Ovary (tissue), 9 donors: Measurements from ENCODE around the gene EMP3. TPM values are rescaled to one million over a fixed set of nuclear protein-coding genes. Genes with fewer than 3 reads are reported as not detected.
"Not testable (repeated sequence)": the region's sequence is repeated elsewhere in the genome, so short reads cannot be mapped to it uniquely, and the experiment has no call there.

Experiments
- DNase-seq, 5 donors: peaks; one replicate each; pipeline ENCODE4 v3.0.0-alpha.2; 2019 to 2020
- H3K27ac ChIP-seq, 2 donors: fragments of 200-600 bp; one replicate each; pipeline versions ENCODE4 v1.5.1 to v1.8.0; 2019 to 2022
- H3K27me3 ChIP-seq: fragments of 200-600 bp; one replicate; pipeline ENCODE4 v1.8.0; 2022
- H3K36me3 ChIP-seq: fragments of 200-600 bp; sonication (generic); one replicate; pipeline ENCODE4 v1.5.1; 2019
- H3K4me1 ChIP-seq: one replicate; pipeline ENCODE4 v1.8.1; 2013; ENCODE audit warnings: mild to moderate bottlenecking, moderate library complexity; ENCODE audit not compliant: insufficient read depth
- H3K4me3 ChIP-seq: fragments of 200-600 bp; sonication (generic); one replicate; pipeline ENCODE4 v1.5.1; 2017
- H3K9me3 ChIP-seq, 2 donors: fragments of 200-600 bp in 1 of 2; sonication (generic) in 1 of 2; one replicate each; pipeline versions ENCODE4 v1.5.1 to v1.8.1; 2013 to 2019; ENCODE audit warnings: mild to moderate bottlenecking in 1 of 2, moderate library complexity in 1 of 2
- CTCF ChIP-seq, 3 donors: fragments of 450-650 bp in 2 of 3; fragments of 200-600 bp in 1 of 3; IDR thresholded peaks; one replicate each; pipeline versions ENCODE4 v1.5.1 to v1.8.0; 2016 to 2022; ENCODE audit warnings: antibody characterized with exemption in 3 of 3, mild to moderate bottlenecking in 1 of 3
- EP300 ChIP-seq: sonication (generic); formaldehyde crosslinking; IDR thresholded peaks from one replicate; pipeline ENCODE4 v1.6.1; 2017; ENCODE audit warnings: antibody characterized with exemption
- POLR2A ChIP-seq: fragments of 450-650 bp; IDR thresholded peaks from one replicate; pipeline ENCODE4 v1.6.1; 2017; ENCODE audit warnings: antibody characterized with exemption, mild to moderate bottlenecking, moderate library complexity
- WGBS, 3 donors: extraction: QIAGEN DNeasy Blood & Tissue Kit in 1 of 3; methylation state at CpG; one replicate each; pipeline versions ENCODE4 v1.1.5 to v1.1.7; 2013 to 2017; 5-methylcytosine and 5-hydroxymethylcytosine counted together
- intact Hi-C, 4 donors: fragments of 100-400 bp; cut with DNase I; formaldehyde crosslinking; loops; one replicate each; pipeline versions ENCODE4 v1.11.0 to v1.15.1; 2022 to 2023
- polyA plus RNA-seq, 2 donors: library from polyadenylated mRNA; stranded (reverse); fragments of 200-250 nt in 1 of 2; fragments of 350-450 nt in 1 of 2; fragmentation: Illumina TruSeq in 1 of 2; extraction: RNeasy Lipid Tissue Mini Kit (QIAGEN cat#74804) in 1 of 2; gene quantifications; one replicate each; pipeline ENCODE4 v1.2.3, GENCODE V29; 2013 to 2014
- total RNA-seq, 7 donors: library from RNA; depleted of rRNA in 2 of 7; stranded (reverse); fragments of >200 nt in 2 of 7; fragmentation: NEBNext Ultra II Directional in 3 of 7; extraction: Animal tissue kit (Norgen Biotek cat#: 25700) in 3 of 7; gene quantifications; one replicate each; pipeline versions ENCODE4 v1.1.0 to v1.2.4, GENCODE V29; 2016 to 2023
- donor health status: DM: no; HTN: no; CAD: no; lungs with moderate emphysema.
- donor health status: DM: no; HTN: no; CAD: no.
- donor health status: Bipolar disorder and iron deficiency.
- donor health status: DM: yes; HTN: yes; CAD: no.
- donor health status: DM: no; HTN: no; CAD: no.
- donor health status: DM: yes; HTN: yes; CAD: no.

EMP3 gene
- total and polyA plus RNA-seq, 9 donors: 23.2 to 163 (median 120) TPM

GRCh38 chr19:48303367-48303766 is 22.0 kb upstream of the EMP3 start:
- intact Hi-C loops: loop anchor here in 1 of 4 donors (10.0 kb wide), 1 partner anchor 281 kb away; no protein-coding TSS in a partner anchor
- WGBS, 3 donors: 80 to 84% (median 82%) methylated on average over 13 of the region's 13 CpGs
- no peak for DNase-seq
- Histone ChIP-seq H3K4me3 (no peak overlapping the region), H3K9me3 (no peaks in the 10 kb centered on the region), H3K36me3 (no peaks in the 10 kb centered on the region), H3K27me3 (no peaks in the 10 kb centered on the region), H3K4me1 (no peaks in the 10 kb centered on the region), H3K27ac (no peak overlapping the region)
- TF ChIP-seq CTCF (IDR thresholded peaks at IDR 0.05): no peak
- TF ChIP-seq POLR2A: no peak
- TF ChIP-seq EP300: no peak

- intact Hi-C loops: loop anchor here in 1 of 4 donors (10.0 kb wide), 1 partner anchor 281 kb away; no protein-coding TSS in a partner anchor
- H3K27me3 ChIP-seq: no peaks in the 10 kb centered on the region
- no peak overlapping the region for H3K4me3 ChIP-seq
- no peaks in the 10 kb centered on the region for H3K36me3 ChIP-seq
- 83 to 87% (median 86%) methylated on average over 18 to 19 of the region's 19 CpGs for WGBS, 3 donors
- no peak overlapping the region for H3K27ac ChIP-seq
- no peaks in the 10 kb centered on the region for H3K4me1 ChIP-seq
- no peak for TF ChIP-seq POLR2A
- no peak for TF ChIP-seq CTCF (IDR thresholded peaks at IDR 0.05)
- H3K9me3 ChIP-seq: no peaks in the 10 kb centered on the region
- no peak for DNase-seq
Observed at GRCh38 chr19:48303866-48304265, 21.5 kb upstream of the EMP3 start.

- H3K27ac ChIP-seq: no peak overlapping the region
- WGBS, 3 donors: 44 to 59% (median 47%) methylated on average over 22 of the region's 22 CpGs
Observed at GRCh38 chr19:48308631-48309586, 16.4 kb upstream of the EMP3 start.

GRCh38 chr19:48309731-48310130 is 15.6 kb upstream of the EMP3 start:
- not testable (repeated sequence) for H3K4me3 ChIP-seq, DNase-seq, H3K4me1 ChIP-seq, H3K36me3 ChIP-seq, H3K27ac ChIP-seq, H3K27me3 ChIP-seq, H3K9me3 ChIP-seq
- 83 to 86% (median 84%) methylated on average over 5 of the region's 5 CpGs for WGBS, 3 donors
- intact Hi-C loops: loop anchor here in 1 of 4 donors (10.0 kb wide), 1 partner anchor 275 kb away; no protein-coding TSS in a partner anchor

More at GRCh38 chr19:48308631-48309586, 16.4 kb upstream of the EMP3 start:
- Histone ChIP-seq H3K27me3 (no peaks in the 10 kb centered on the region), H3K4me3 (no peak overlapping the region), H3K9me3 (no peaks in the 10 kb centered on the region), H3K36me3 (no peaks in the 10 kb centered on the region), H3K4me1 (no peaks in the 10 kb centered on the region)
- TF ChIP-seq POLR2A: no peak
- no peak for TF ChIP-seq CTCF (IDR thresholded peaks at IDR 0.05)
- TF ChIP-seq EP300: no peak
- intact Hi-C loops: loop anchor here in 1 of 4 donors (10.0 kb wide), 1 partner anchor 276 kb away; no protein-coding TSS in a partner anchor
- no peak for DNase-seq

- intact Hi-C loops: no loop called here
- no peak for DNase-seq
- H3K27ac ChIP-seq: no peak overlapping the region
- H3K9me3 ChIP-seq: no peaks in the 10 kb centered on the region
- no peaks in the 10 kb centered on the region for H3K27me3 ChIP-seq
- H3K36me3 ChIP-seq: no peaks in the 10 kb centered on the region
- WGBS, 3 donors: 36 to 45% (median 43%) methylated on average over 7 of the region's 7 CpGs
- no peaks in the 10 kb centered on the region for H3K4me1 ChIP-seq
- TF ChIP-seq EP300: no peak
- no peak for TF ChIP-seq POLR2A
- no peak for TF ChIP-seq CTCF (IDR thresholded peaks at IDR 0.05)
- no peak overlapping the region for H3K4me3 ChIP-seq
Observed at GRCh38 chr19:48310227-48310626, 15.1 kb upstream of the EMP3 start.
